ENCODE measurements around the gene TTC9C.
A peak's percentile ranks its signal among the peaks of the same experiment; 100 is the strongest.
"Not testable (repeated sequence)": the region's sequence is repeated elsewhere in the genome, so short reads cannot be mapped to it uniquely, and the experiment has no call there.

Gene TTC9C

DNA sequence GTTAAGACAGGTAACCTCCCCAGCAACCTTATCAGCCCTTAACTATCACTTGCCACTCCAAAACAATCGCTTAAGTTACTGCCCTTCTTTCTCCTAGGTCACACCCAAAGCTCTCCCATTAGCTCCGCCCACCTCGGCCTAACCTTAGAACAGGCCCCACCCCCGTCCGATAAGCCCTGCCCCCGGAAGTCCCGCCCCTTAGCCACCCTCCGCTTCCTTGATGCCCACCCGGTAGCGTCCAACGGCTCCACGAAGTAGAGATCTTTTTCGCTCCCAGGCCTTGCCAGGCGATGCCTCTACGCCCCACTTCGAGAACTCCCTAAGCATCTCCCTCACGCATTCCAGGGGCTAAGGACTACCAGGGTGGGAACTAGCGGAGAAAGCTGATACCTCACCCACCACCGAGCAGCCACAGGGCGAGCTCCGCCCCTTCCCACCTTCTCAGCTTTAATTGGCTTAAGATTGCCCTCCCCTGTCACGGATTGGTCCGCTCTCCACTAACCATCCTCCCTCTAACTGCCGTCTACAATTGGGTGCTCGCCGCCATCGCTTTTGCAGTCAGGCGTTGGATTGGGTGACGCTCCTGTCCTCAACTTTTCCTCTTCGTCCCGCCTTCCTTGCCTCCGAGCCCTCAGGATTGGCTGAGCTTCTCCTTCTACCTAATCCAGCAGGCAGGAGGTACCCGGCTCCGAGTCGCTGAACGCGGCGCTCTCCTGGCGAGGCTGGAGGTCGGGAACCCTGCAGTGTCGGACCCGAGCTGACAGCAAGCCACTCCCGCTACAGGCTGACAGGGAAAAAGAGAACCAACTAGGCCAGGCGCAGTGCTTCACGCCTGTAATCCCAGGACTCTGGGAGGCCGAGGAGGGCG lies 25.7 kb downstream of the TTC9C start, which contains the start of gene ZBTB3:
Gene ZBTB3, minus strand, starts transcription at position 425 of the 868 bp plus-strand sequence. CDS start 496 bp downstream, outside the sequence.
- Mint-ChIP-seq H3K4me1 (peaks cover 23% of the 10 kb centered on the region), H3K4me3 (peak within 1 kb of the TSS; percentile 88), H3K36me3 (peaks cover 3% of the 10 kb centered on the region), H3K27ac (peak within 1 kb of the TSS; percentile 79), H3K27me3 (no peaks in the 10 kb centered on the region), H3K9me3 (no peaks in the 10 kb centered on the region)
- peak; percentile 99 for ATAC-seq

GRCh38 chr11:62755086-62755615 lies 26.9 kb downstream of the TTC9C start:
- ATAC-seq: no peak
- Mint-ChIP-seq H3K27me3 (no peaks in the 10 kb centered on the region), H3K36me3 (no peaks in the 10 kb centered on the region), H3K4me3 (peak overlapping the region; percentile 40), H3K4me1 (peaks cover 18% of the 10 kb centered on the region), H3K27ac (no peak overlapping the region), H3K9me3 (no peaks in the 10 kb centered on the region)

DNA sequence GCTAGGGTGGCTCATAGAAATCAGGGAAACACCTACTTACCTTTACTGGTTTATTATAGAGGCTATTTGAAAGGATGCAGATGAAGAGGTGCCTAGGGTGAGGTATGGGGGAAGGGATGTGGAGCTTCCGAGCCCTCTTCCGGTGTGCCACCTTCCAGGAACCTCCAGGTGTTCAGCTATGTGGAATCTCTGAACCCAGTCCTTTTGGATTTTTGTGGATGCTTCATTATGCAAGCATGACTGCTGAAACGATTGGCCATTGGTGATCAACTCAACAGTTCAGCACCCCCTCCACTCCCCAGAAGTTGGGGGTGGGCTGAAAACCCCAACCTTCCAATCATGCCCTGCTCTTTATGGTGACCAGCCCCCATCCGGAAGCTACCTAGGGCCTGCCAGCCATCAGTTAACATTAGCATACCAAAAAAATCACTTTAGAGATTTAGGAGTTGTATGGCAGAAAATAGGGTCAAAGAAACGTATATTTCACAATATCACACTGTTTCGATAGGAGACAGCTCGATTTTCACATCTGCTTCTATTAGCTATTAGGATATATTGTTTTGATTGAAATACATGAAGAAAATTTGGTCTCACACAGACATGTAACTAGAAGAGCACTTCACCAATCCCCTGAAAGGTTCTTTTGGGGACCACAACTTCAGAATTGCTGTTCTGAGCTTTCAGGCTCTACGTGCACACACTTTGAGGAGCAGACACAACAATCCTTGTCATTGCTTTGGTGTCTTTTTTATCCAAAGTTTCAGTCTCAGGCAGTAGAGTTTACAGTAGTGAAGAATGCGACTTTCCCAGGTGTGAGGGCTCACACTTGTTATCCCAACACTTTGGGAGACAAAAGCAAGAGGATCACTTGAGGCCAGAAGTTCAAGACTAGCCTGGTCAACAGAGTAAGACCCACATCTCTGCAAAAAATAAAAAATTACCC lies 29.8 kb downstream of the TTC9C start:
- H3K4me1 Mint-ChIP-seq: peaks cover 25% of the 10 kb centered on the region
- H3K27ac Mint-ChIP-seq: no peak overlapping the region
- no peaks in the 10 kb centered on the region for H3K9me3 Mint-ChIP-seq
- no peak overlapping the region for H3K4me3 Mint-ChIP-seq
- H3K27me3 Mint-ChIP-seq: no peaks in the 10 kb centered on the region
- H3K36me3 Mint-ChIP-seq: no peaks in the 10 kb centered on the region
- no peak for ATAC-seq

DNA sequence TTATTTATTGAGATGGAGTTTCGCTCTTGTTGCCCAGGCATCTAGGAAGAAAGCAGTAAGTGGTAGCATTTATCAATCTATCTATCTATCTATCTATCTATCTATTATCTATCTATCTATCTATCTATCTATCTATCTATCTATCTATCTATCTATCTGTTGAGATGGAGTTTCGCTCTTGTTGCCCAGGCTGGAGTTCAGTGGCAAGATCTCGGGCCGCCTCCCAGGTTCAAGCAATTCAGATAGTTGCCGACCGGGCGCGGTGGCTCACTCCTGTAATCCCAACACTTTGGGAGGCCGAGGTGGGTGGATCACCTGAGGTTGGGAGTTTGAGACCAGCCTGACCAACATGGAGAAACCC lies 32.6 kb downstream of the TTC9C start:
- not testable (repeated sequence) for H3K36me3 Mint-ChIP-seq, H3K9me3 Mint-ChIP-seq, H3K27me3 Mint-ChIP-seq, ATAC-seq
- peaks cover 20% of the 10 kb centered on the region for H3K4me1 Mint-ChIP-seq
- peak overlapping the region; percentile 91 for H3K27ac Mint-ChIP-seq
- H3K4me3 Mint-ChIP-seq: peak overlapping the region; percentile 88

GRCh38 chr11:62770778-62771143 lies 42.5 kb downstream of the TTC9C start:
- Mint-ChIP-seq H3K9me3 (no peaks in the 10 kb centered on the region), H3K4me3 (peak overlapping the region; percentile 99), H3K27me3 (no peaks in the 10 kb centered on the region), H3K27ac (peak overlapping the region; percentile 99), H3K4me1 (peaks cover 32% of the 10 kb centered on the region), H3K36me3 (peaks cover 11% of the 10 kb centered on the region)
- ATAC-seq: peak; percentile 25

GRCh38 chr11:62771144-62772021 lies 43.1 kb downstream of the TTC9C start, which contains the start of gene TAF6L:
Gene TAF6L (plus strand): TSS chr11:62771396. CDS start chr11:62775784, 4,388 bp downstream.
- ATAC-seq: peak; percentile 94
- peaks cover 32% of the 10 kb centered on the region for H3K4me1 Mint-ChIP-seq
- H3K36me3 Mint-ChIP-seq: peaks cover 17% of the 10 kb centered on the region
- H3K27me3 Mint-ChIP-seq: no peaks in the 10 kb centered on the region
- no peaks in the 10 kb centered on the region for H3K9me3 Mint-ChIP-seq
- peak within 1 kb of the TSS; percentile 99 for H3K4me3 Mint-ChIP-seq
- peak within 1 kb of the TSS; percentile 99 for H3K27ac Mint-ChIP-seq

- no peak overlapping the region for H3K27ac Mint-ChIP-seq
- peaks cover 37% of the 10 kb centered on the region for H3K36me3 Mint-ChIP-seq
- no peaks in the 10 kb centered on the region for H3K27me3 Mint-ChIP-seq
- peaks cover 36% of the 10 kb centered on the region for H3K4me1 Mint-ChIP-seq
- ATAC-seq: no peak
- H3K9me3 Mint-ChIP-seq: no peaks in the 10 kb centered on the region
- no peak overlapping the region for H3K4me3 Mint-ChIP-seq
Measured at GRCh38 chr11:62774407-62774806, 46.1 kb downstream of the TTC9C start.

GRCh38 chr11:62775646-62776045 lies 47.4 kb downstream of the TTC9C start:
- H3K27ac Mint-ChIP-seq: peak overlapping the region; percentile 32
- H3K4me1 Mint-ChIP-seq: peaks cover 24% of the 10 kb centered on the region
- peaks cover 37% of the 10 kb centered on the region for H3K36me3 Mint-ChIP-seq
- H3K4me3 Mint-ChIP-seq: no peak overlapping the region
- no peaks in the 10 kb centered on the region for H3K27me3 Mint-ChIP-seq
- no peaks in the 10 kb centered on the region for H3K9me3 Mint-ChIP-seq
- no peak for ATAC-seq

- Mint-ChIP-seq H3K27ac (peak overlapping the region; percentile 55), H3K27me3 (no peaks in the 10 kb centered on the region), H3K4me3 (no peak overlapping the region), H3K36me3 (peaks cover 38% of the 10 kb centered on the region), H3K4me1 (peaks cover 12% of the 10 kb centered on the region), H3K9me3 (no peaks in the 10 kb centered on the region)
- no peak for ATAC-seq
Measured at GRCh38 chr11:62777389-62777788, 49.1 kb downstream of the TTC9C start.

DNA sequence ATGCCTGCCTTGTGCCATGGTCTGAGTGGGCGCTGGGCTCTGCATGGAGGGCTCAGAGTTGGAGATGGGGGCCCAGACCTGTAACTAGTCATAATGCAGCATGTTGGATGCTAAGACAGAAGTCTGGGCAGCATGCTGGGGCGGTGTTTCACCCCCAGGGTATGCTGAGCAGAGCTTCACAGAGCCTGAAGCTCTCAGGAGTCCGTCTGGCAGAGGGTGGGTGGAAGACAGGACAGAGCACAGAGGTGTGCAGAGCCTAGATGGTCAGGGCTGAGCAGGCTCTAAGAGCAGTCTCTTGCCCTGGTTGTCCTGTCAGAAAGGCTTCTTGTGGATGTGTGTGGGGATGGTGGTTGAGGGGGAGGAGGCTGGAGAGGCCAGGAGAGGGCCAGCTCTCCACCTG lies 50.2 kb downstream of the TTC9C start:
- no peak overlapping the region for H3K27ac Mint-ChIP-seq
- no peak overlapping the region for H3K4me3 Mint-ChIP-seq
- peaks cover 10% of the 10 kb centered on the region for H3K4me1 Mint-ChIP-seq
- no peaks in the 10 kb centered on the region for H3K9me3 Mint-ChIP-seq
- H3K27me3 Mint-ChIP-seq: no peaks in the 10 kb centered on the region
- peaks cover 45% of the 10 kb centered on the region for H3K36me3 Mint-ChIP-seq
- ATAC-seq: no peak

- Mint-ChIP-seq H3K4me1 (peaks cover 10% of the 10 kb centered on the region), H3K4me3 (no peak overlapping the region), H3K36me3 (peaks cover 21% of the 10 kb centered on the region), H3K27me3 (no peaks in the 10 kb centered on the region), H3K27ac (no peak overlapping the region), H3K9me3 (no peaks in the 10 kb centered on the region)
- no peak for ATAC-seq
Measured at GRCh38 chr11:62782753-62783152, 54.5 kb downstream of the TTC9C start.

- Mint-ChIP-seq H3K4me3 (peak overlapping the region; percentile 87), H3K27ac (peak overlapping the region; percentile 96), H3K36me3 (peaks cover 31% of the 10 kb centered on the region), H3K4me1 (peaks cover 36% of the 10 kb centered on the region), H3K9me3 (no peaks in the 10 kb centered on the region), H3K27me3 (no peaks in the 10 kb centered on the region)
- peak; percentile 91 for ATAC-seq
Measured at GRCh38 chr11:62786318-62787004, 58.2 kb downstream of the TTC9C start.

- Mint-ChIP-seq H3K4me1 (peaks cover 39% of the 10 kb centered on the region), H3K36me3 (peaks cover 35% of the 10 kb centered on the region), H3K9me3 (no peaks in the 10 kb centered on the region), H3K27me3 (no peaks in the 10 kb centered on the region), H3K4me3 (peak within 1 kb of the TSS; percentile 97), H3K27ac (peak within 1 kb of the TSS; percentile 96)
- peak; percentile 91 for ATAC-seq
Measured at GRCh38 chr11:62787005-62787759, 58.9 kb downstream of the TTC9C start, which contains the start of gene TMEM179B. Gene TMEM179B (plus strand): TSS chr11:62787402. CDS start chr11:62787432, 30 bp downstream.

Measured in stimulated activated memory B cell treated with anti-CD40 and anti-IgM and Interleukin-4, amounts not matched to agents 10 μg/mL and 1 μg/mL and 100 μg/mL, for 72 hours (primary cell).